Endometrial microvascular endothelial cells (primary cell): ENCODE data around the gene MDH2. TPM values are rescaled to one million over a fixed set of nuclear protein-coding genes. Genes with fewer than 3 reads are reported as not detected.
"Not testable (repeated sequence)": the region's sequence is repeated elsewhere in the genome, so short reads cannot be mapped to it uniquely, and the experiment has no call there.

Experiments
- in situ Hi-C: cut with HindIII; loops from 2 replicates; pipeline ENCODE4 v1.10.0; 2017; ENCODE audit warnings: low sequenced_read_pairs, low pct_unique_long_range_greater_than_20kb; ENCODE audit errors: inconsistent ontology term
- total RNA-seq: library from RNA; depleted of rRNA; stranded (reverse); fragments of >200 nt; gene quantifications from one replicate; pipeline ENCODE4 v1.2.3, GENCODE V29; 2015; ENCODE audit errors: inconsistent ontology term

MDH2 gene
- total RNA-seq, 1 donor from 2014 or later, result 159 TPM

GRCh38 chr7:76065016-76065612, 17.2 kb downstream of the MDH2 start:
- in situ Hi-C loops, result no loop called here

GRCh38 chr7:76066716-76067503, 19.0 kb downstream of the MDH2 start:
- in situ Hi-C loops, result no loop called here

- in situ Hi-C loops, result no loop called here
Measured at GRCh38 chr7:76069238-76069638, 21.3 kb downstream of the MDH2 start.

- in situ Hi-C loops, result no loop called here
Measured at GRCh38 chr7:76071316-76072242, 23.7 kb downstream of the MDH2 start.

- in situ Hi-C loops, result no loop called here
Measured at GRCh38 chr7:76072243-76073148, 24.6 kb downstream of the MDH2 start.

- in situ Hi-C loops, result no loop called here
Measured at GRCh38 chr7:76073335-76073990, 25.6 kb downstream of the MDH2 start.

- in situ Hi-C loops, result no loop called here
Measured at GRCh38 chr7:76074306-76074971, 26.5 kb downstream of the MDH2 start.

- in situ Hi-C loops, result no loop called here
Measured at GRCh38 chr7:76074972-76075370, 27.1 kb downstream of the MDH2 start.

- in situ Hi-C loops, result no loop called here
Measured at GRCh38 chr7:76076995-76077394, 29.1 kb downstream of the MDH2 start.

- in situ Hi-C loops, result no loop called here
Measured at GRCh38 chr7:76077435-76077834, 29.5 kb downstream of the MDH2 start.

- in situ Hi-C loops, result no loop called here
Measured at GRCh38 chr7:76080204-76080603, 32.3 kb downstream of the MDH2 start.

GRCh38 chr7:76084115-76084514, 36.2 kb downstream of the MDH2 start:
- in situ Hi-C loops, result not testable (repeated sequence)

GRCh38 chr7:76086070-76086469, 38.2 kb downstream of the MDH2 start:
- in situ Hi-C loops, result no loop called here

GRCh38 chr7:76087362-76087791, 39.5 kb downstream of the MDH2 start:
- in situ Hi-C loops, result not testable (repeated sequence)

- in situ Hi-C loops, result no loop called here
Measured at GRCh38 chr7:76089865-76090475, 42.1 kb downstream of the MDH2 start.

- in situ Hi-C loops, result no loop called here
Measured at GRCh38 chr7:76091506-76091905, 43.6 kb downstream of the MDH2 start.

- in situ Hi-C loops, result not testable (repeated sequence)
Measured at GRCh38 chr7:76093531-76093930, 45.6 kb downstream of the MDH2 start.
